ENCODE data around the gene METTL16.

- no peak for TF ChIP-seq SIN3A (IDR thresholded peaks at IDR 0.05; ENCODE audit: low read depth)
- no peak for TF ChIP-seq EZH2 (IDR thresholded peaks at IDR 0.05)
- no peak for TF ChIP-seq CTCF (IDR thresholded peaks at IDR 0.05 in 2 of 3, conservative IDR thresholded peaks at IDR 0.05 in 1 of 3; ENCODE audit: borderline replicate concordance in 1 of 3, insufficient read depth in 1 of 3, low read depth in 2 of 3, low read length in 2 of 3)
- TF ChIP-seq FOSL1 (IDR thresholded peaks at IDR 0.05; ENCODE audit: low read depth) = no peak
- no peak for TF ChIP-seq POLR2AphosphoS5 (IDR thresholded peaks at IDR 0.05; ENCODE audit: low read depth, low read length)
- no peak for TF ChIP-seq RAD21 (IDR thresholded peaks at IDR 0.05; ENCODE audit: low read depth)
- TF ChIP-seq JUND (IDR thresholded peaks at IDR 0.05) = no peak
- TF ChIP-seq POLR2A (IDR thresholded peaks at IDR 0.05; ENCODE audit: borderline replicate concordance, extremely low read depth, insufficient read depth, insufficient read length) = no peak
- TF ChIP-seq REST (IDR thresholded peaks at IDR 0.05; ENCODE audit: low read depth) = no peak
- no peak for TF ChIP-seq MAX (IDR thresholded peaks at IDR 0.05)
- no peak for TF ChIP-seq ATF3 (IDR thresholded peaks at IDR 0.05)
- no peak for TF ChIP-seq YY1 (IDR thresholded peaks at IDR 0.05; ENCODE audit: extremely low read depth, insufficient replicate concordance, low read depth, low read length)
These were observed 29.9 kb downstream of the METTL16 start for GRCh38 chr17:2481760-2482159.

Data from HCT116 (cell line).